Liver (tissue), 9 donors: ENCODE data around the gene GCLM. TPM values are rescaled to one million over a fixed set of nuclear protein-coding genes. Genes with fewer than 3 reads are reported as not detected.

Experiments used
- DNase-seq: peaks from one replicate; pipeline ENCODE4 v3.0.0-alpha.2; 2017; ENCODE audit warnings: low spot score
- H3K27ac ChIP-seq, 2 donors: one replicate each; pipeline ENCODE4 v1.7.0; 2013; ENCODE audit warnings: inconsistent platforms in 2 of 2, low read length in 2 of 2, control low read depth in 1 of 2, low read depth in 1 of 2, mild to moderate bottlenecking in 1 of 2
- H3K27me3 ChIP-seq, 4 donors: one replicate each; pipeline versions ENCODE4 v1.6.1 to v1.7.0; 2013; ENCODE audit warnings: low read length in 3 of 4, inconsistent platforms in 1 of 4, mild to moderate bottlenecking in 1 of 4, moderate library complexity in 1 of 4; ENCODE audit not compliant: control insufficient read depth in 4 of 4, insufficient read depth in 4 of 4
- H3K36me3 ChIP-seq, 4 donors: one replicate each; pipeline versions ENCODE4 v1.6.1 to v1.7.0; 2013; ENCODE audit warnings: low read length in 3 of 4, mild to moderate bottlenecking in 3 of 4, low read depth in 1 of 4, moderate library complexity in 1 of 4; ENCODE audit not compliant: control insufficient read depth in 4 of 4, insufficient read depth in 3 of 4
- H3K4me1 ChIP-seq, 4 donors: one replicate each; pipeline versions ENCODE4 v1.6.1 to v1.7.0; 2013; ENCODE audit warnings: low read length in 3 of 4, mild to moderate bottlenecking in 3 of 4, moderate library complexity in 1 of 4; ENCODE audit not compliant: control insufficient read depth in 4 of 4, insufficient read depth in 4 of 4
- H3K4me3 ChIP-seq, 3 donors: one replicate each; pipeline versions ENCODE4 v1.6.1 to v1.7.0; 2013; ENCODE audit warnings: low read length in 3 of 3, control low read depth in 1 of 3, low read depth in 1 of 3, mild to moderate bottlenecking in 1 of 3
- H3K9ac ChIP-seq, 2 donors: one replicate each; pipeline ENCODE4 v1.7.0; 2013; ENCODE audit warnings: low read length in 2 of 2, mild to moderate bottlenecking in 2 of 2, moderate library complexity in 2 of 2, control low read depth in 1 of 2, low read depth in 1 of 2
- H3K9me3 ChIP-seq, 4 donors: one replicate each; pipeline versions ENCODE4 v1.6.1 to v1.7.0; 2013; ENCODE audit warnings: low read length in 3 of 4; ENCODE audit not compliant: control insufficient read depth in 4 of 4
- FOXA2 ChIP-seq: IDR thresholded peaks from 2 replicates; pipeline ENCODE4 v1.6.1; 2016; ENCODE audit warnings: antibody characterized with exemption
- GABPA ChIP-seq, 2 donors: IDR thresholded peaks in 1 of 2; conservative IDR thresholded peaks in 1 of 2; 2 replicates each; pipeline ENCODE4 v1.6.1; 2016; ENCODE audit warnings: antibody characterized with exemption in 2 of 2, mild to moderate bottlenecking in 1 of 2, moderate library complexity in 1 of 2
- HNF4A ChIP-seq, 2 donors: conservative IDR thresholded peaks; 2 replicates each; pipeline ENCODE4 v1.6.1; 2016; ENCODE audit warnings: antibody characterized with exemption in 2 of 2, mild to moderate bottlenecking in 2 of 2
- HNF4G ChIP-seq: IDR thresholded peaks from 2 replicates; pipeline ENCODE4 v1.6.1; 2016; ENCODE audit warnings: antibody characterized with exemption
- JUND ChIP-seq, 2 donors: IDR thresholded peaks; 2 replicates each; pipeline ENCODE4 v1.6.1; 2016; ENCODE audit warnings: antibody characterized with exemption in 2 of 2
- NR2F2 ChIP-seq: IDR thresholded peaks from 2 replicates; pipeline ENCODE4 v1.6.1; 2016; ENCODE audit warnings: antibody characterized with exemption
- RAD21 ChIP-seq, 2 donors: IDR thresholded peaks; 2 replicates each; pipeline ENCODE4 v1.6.1; 2016; ENCODE audit warnings: antibody characterized with exemption in 2 of 2, mild to moderate bottlenecking in 2 of 2
- RXRA ChIP-seq, 2 donors: IDR thresholded peaks; 2 replicates each; pipeline ENCODE4 v1.6.1; 2017 to 2018; ENCODE audit warnings: antibody characterized with exemption in 2 of 2, mild to moderate bottlenecking in 1 of 2
- SP1 ChIP-seq: IDR thresholded peaks from 2 replicates; pipeline ENCODE4 v1.6.1; 2018; ENCODE audit warnings: antibody characterized with exemption, mild to moderate bottlenecking
- TAF1 ChIP-seq: conservative IDR thresholded peaks from 2 replicates; pipeline ENCODE4 v1.6.1; 2016; ENCODE audit warnings: antibody characterized with exemption, mild to moderate bottlenecking
- YY1 ChIP-seq: IDR thresholded peaks from 2 replicates; pipeline ENCODE4 v1.6.1; 2016; ENCODE audit warnings: antibody characterized with exemption, mild to moderate bottlenecking
- WGBS: extraction: QIAGEN DNeasy Blood & Tissue Kit; methylation state at CpG from one replicate; pipeline ENCODE4 v1.1.7; 2013; 5-methylcytosine and 5-hydroxymethylcytosine counted together
- polyA plus RNA-seq, 2 donors: library from polyadenylated mRNA; stranded (reverse) in 1 of 2; unstranded in 1 of 2; fragments of 200-250 nt in 1 of 2; fragments of >200 nt in 1 of 2; fragmentation: Nextera tagmentation in 1 of 2; extraction: Ambion mirVana in 1 of 2; gene quantifications; one replicate each; pipeline versions ENCODE4 v1.2.1 to v1.2.3, GENCODE V29; 2013 to 2015
- total RNA-seq, 2 donors: library from RNA; depleted of rRNA; stranded (reverse); fragments of >200 nt; gene quantifications; one replicate each; pipeline ENCODE4 v1.2.3, GENCODE V29; 2014
- TF ChIP-seq, protein P1 (sequence below): fragments of 150-350 bp; IDR thresholded peaks from 2 replicates; pipeline ENCODE4 v1.5.1; 2017; ENCODE audit warnings: improper control_type of control experiment, low read depth, low read length; ENCODE audit not compliant: missing input control
- TF ChIP-seq, protein P2 (sequence below): IDR thresholded peaks from 2 replicates; pipeline ENCODE4 v1.6.1; 2016; ENCODE audit warnings: antibody characterized with exemption, mild to moderate bottlenecking
- TF ChIP-seq, protein P3 (sequence below): IDR thresholded peaks from 2 replicates; pipeline ENCODE4 v1.6.1; 2016; ENCODE audit warnings: antibody characterized with exemption
- TF ChIP-seq, protein P4 (sequence below): IDR thresholded peaks from 2 replicates; pipeline ENCODE4 v1.6.1; 2016; ENCODE audit warnings: antibody characterized with exemption
- TF ChIP-seq, protein P5 (sequence below): IDR thresholded peaks from 2 replicates; pipeline ENCODE4 v1.6.1; 2016; ENCODE audit warnings: antibody characterized with exemption
- donor health status: healthy.
- donor health status: healthy.
- donor health status: healthy.
- donor health status: healthy.
- donor health status: healthy.

GCLM gene
- total and polyA plus RNA-seq, 4 donors = 8.9 to 49.1 (median 16.7) TPM

- Histone ChIP-seq H3K27me3 (no peaks in the 10 kb centered on the region), H3K4me3 (peak overlapping the region; percentile 42 to 100 (median 84)), H3K27ac (peak overlapping the region; percentile 98), H3K36me3 (no peaks in the 10 kb centered on the region), H3K9ac (peak overlapping the region; percentile 45 to 74), H3K9me3 (no peaks in the 10 kb centered on the region), H3K4me1 (peaks cover 1 to 42% (median 32%) of the 10 kb centered on the region in 4 donors)
- peak; percentile 42 for DNase-seq
- no peak for TF ChIP-seq NR2F2
- TF ChIP-seq HNF4A (conservative IDR thresholded peaks at IDR 0.05) = no peak
- peak; percentile 23 for TF ChIP-seq YY1
- no peak for TF ChIP-seq FOXA2
- 34% methylated on average over 3 of the region's 3 CpGs for WGBS
These were observed 1.5 kb downstream of the GCLM start for GRCh38 chr1:93907718-93908117.

GRCh38 chr1:93906480-93906879 is 2.8 kb downstream of the GCLM start:
- no peak for DNase-seq
- H3K9me3 ChIP-seq = no peaks in the 10 kb centered on the region
- WGBS = 39% methylated on average over 3 of the region's 3 CpGs
- TF ChIP-seq YY1 = no peak
- TF ChIP-seq, protein P1, sequence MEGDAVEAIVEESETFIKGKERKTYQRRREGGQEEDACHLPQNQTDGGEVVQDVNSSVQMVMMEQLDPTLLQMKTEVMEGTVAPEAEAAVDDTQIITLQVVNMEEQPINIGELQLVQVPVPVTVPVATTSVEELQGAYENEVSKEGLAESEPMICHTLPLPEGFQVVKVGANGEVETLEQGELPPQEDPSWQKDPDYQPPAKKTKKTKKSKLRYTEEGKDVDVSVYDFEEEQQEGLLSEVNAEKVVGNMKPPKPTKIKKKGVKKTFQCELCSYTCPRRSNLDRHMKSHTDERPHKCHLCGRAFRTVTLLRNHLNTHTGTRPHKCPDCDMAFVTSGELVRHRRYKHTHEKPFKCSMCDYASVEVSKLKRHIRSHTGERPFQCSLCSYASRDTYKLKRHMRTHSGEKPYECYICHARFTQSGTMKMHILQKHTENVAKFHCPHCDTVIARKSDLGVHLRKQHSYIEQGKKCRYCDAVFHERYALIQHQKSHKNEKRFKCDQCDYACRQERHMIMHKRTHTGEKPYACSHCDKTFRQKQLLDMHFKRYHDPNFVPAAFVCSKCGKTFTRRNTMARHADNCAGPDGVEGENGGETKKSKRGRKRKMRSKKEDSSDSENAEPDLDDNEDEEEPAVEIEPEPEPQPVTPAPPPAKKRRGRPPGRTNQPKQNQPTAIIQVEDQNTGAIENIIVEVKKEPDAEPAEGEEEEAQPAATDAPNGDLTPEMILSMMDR = no peak
- TF ChIP-seq, protein P2, sequence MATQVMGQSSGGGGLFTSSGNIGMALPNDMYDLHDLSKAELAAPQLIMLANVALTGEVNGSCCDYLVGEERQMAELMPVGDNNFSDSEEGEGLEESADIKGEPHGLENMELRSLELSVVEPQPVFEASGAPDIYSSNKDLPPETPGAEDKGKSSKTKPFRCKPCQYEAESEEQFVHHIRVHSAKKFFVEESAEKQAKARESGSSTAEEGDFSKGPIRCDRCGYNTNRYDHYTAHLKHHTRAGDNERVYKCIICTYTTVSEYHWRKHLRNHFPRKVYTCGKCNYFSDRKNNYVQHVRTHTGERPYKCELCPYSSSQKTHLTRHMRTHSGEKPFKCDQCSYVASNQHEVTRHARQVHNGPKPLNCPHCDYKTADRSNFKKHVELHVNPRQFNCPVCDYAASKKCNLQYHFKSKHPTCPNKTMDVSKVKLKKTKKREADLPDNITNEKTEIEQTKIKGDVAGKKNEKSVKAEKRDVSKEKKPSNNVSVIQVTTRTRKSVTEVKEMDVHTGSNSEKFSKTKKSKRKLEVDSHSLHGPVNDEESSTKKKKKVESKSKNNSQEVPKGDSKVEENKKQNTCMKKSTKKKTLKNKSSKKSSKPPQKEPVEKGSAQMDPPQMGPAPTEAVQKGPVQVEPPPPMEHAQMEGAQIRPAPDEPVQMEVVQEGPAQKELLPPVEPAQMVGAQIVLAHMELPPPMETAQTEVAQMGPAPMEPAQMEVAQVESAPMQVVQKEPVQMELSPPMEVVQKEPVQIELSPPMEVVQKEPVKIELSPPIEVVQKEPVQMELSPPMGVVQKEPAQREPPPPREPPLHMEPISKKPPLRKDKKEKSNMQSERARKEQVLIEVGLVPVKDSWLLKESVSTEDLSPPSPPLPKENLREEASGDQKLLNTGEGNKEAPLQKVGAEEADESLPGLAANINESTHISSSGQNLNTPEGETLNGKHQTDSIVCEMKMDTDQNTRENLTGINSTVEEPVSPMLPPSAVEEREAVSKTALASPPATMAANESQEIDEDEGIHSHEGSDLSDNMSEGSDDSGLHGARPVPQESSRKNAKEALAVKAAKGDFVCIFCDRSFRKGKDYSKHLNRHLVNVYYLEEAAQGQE = no peak
- TF ChIP-seq, protein P3, sequence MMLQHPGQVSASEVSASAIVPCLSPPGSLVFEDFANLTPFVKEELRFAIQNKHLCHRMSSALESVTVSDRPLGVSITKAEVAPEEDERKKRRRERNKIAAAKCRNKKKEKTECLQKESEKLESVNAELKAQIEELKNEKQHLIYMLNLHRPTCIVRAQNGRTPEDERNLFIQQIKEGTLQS = no peak
- TF ChIP-seq HNF4G = no peak
- TF ChIP-seq GABPA (IDR thresholded peaks at IDR 0.05 in 1 of 2, conservative IDR thresholded peaks at IDR 0.05 in 1 of 2) = no peak
- peaks cover 1 to 42% (median 32%) of the 10 kb centered on the region in 4 donors for H3K4me1 ChIP-seq
- H3K9ac ChIP-seq = peak overlapping the region; percentile 47 to 74
- no peaks in the 10 kb centered on the region for H3K27me3 ChIP-seq
- H3K36me3 ChIP-seq = no peaks in the 10 kb centered on the region
- H3K27ac ChIP-seq = peak overlapping the region; percentile 83 to 98
- H3K4me3 ChIP-seq = peak overlapping the region in 2 of 3 donors; percentile 84 to 100

DNA sequence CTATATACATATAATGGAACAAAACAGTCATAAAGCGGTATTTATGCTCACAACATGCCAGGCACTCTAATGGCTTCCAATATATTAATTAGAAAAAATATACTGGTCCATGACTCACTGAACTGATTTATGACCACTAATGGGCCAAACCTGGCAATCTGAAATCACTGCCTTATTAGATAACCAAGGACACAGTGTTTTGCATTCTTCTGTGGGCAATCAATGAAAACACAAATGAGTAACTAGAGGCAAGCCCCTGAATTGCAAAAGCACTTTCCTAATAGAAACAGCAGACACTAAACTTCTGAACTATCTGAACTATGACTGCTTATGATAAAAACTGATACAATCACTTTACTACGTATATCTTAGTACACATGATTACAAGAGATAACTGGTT is 3.5 kb downstream of the GCLM start:
- Histone ChIP-seq H3K4me3 (no peak overlapping the region), H3K9me3 (no peaks in the 10 kb centered on the region), H3K27ac (peak overlapping the region; percentile 83 to 98), H3K4me1 (peaks cover 1 to 42% (median 32%) of the 10 kb centered on the region in 4 donors), H3K9ac (peak overlapping the region; percentile 47 to 74), H3K27me3 (no peaks in the 10 kb centered on the region), H3K36me3 (peaks cover 0 to 7% (median 3%) of the 10 kb centered on the region in 4 donors)
- WGBS = 60% methylated on average over 2 of the region's 2 CpGs
- no peak for DNase-seq
- TF ChIP-seq RAD21 (IDR thresholded peaks at IDR 0.05) (peak; percentile 35 to 55), SP1 (peak; percentile 84), JUND (IDR thresholded peaks at IDR 0.05) (peak; percentile 71 to 75), NR2F2 (no peak), TAF1 (no peak), RXRA (IDR thresholded peaks at IDR 0.05) (peak; percentile 70 to 79)
- TF ChIP-seq, protein P3 = peak; percentile 63
- TF ChIP-seq, protein P4, sequence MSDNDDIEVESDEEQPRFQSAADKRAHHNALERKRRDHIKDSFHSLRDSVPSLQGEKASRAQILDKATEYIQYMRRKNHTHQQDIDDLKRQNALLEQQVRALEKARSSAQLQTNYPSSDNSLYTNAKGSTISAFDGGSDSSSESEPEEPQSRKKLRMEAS = peak; percentile 54
- TF ChIP-seq, protein P5, sequence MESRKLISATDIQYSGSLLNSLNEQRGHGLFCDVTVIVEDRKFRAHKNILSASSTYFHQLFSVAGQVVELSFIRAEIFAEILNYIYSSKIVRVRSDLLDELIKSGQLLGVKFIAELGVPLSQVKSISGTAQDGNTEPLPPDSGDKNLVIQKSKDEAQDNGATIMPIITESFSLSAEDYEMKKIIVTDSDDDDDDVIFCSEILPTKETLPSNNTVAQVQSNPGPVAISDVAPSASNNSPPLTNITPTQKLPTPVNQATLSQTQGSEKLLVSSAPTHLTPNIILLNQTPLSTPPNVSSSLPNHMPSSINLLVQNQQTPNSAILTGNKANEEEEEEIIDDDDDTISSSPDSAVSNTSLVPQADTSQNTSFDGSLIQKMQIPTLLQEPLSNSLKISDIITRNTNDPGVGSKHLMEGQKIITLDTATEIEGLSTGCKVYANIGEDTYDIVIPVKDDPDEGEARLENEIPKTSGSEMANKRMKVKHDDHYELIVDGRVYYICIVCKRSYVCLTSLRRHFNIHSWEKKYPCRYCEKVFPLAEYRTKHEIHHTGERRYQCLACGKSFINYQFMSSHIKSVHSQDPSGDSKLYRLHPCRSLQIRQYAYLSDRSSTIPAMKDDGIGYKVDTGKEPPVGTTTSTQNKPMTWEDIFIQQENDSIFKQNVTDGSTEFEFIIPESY = peak; percentile 40
- TF ChIP-seq, protein P2 = peak; percentile 61
